ENCODE measurements around the gene UBAC1.
"Not testable (repeated sequence)": the region's sequence is repeated elsewhere in the genome, so short reads cannot be mapped to it uniquely, and the experiment has no call there.

UBAC1 gene

GRCh38 chr9:135896626-135897025 is 64.5 kb downstream of the UBAC1 start (continued):
- TF ChIP-seq CREB5 (CRISPR knock-in tag; IDR thresholded peaks at IDR 0.05; ENCODE audit: low read depth) (no peak), TOX (CRISPR knock-in tag; IDR thresholded peaks at IDR 0.05; ENCODE audit: borderline replicate concordance) (no peak), ZNF8 (CRISPR knock-in tag; IDR thresholded peaks at IDR 0.05) (no peak), ZFP30 (CRISPR knock-in tag; IDR thresholded peaks at IDR 0.05) (no peak), GLIS3 (CRISPR knock-in tag; IDR thresholded peaks at IDR 0.05) (no peak), ARNTL (CRISPR knock-in tag; IDR thresholded peaks at IDR 0.05; ENCODE audit: borderline replicate concordance, low read depth) (no peak)

GRCh38 chr9:135896205-135896604 is 65.0 kb downstream of the UBAC1 start:
- no peak for ATAC-seq
- no peak for TF ChIP-seq CREB5 (CRISPR knock-in tag; IDR thresholded peaks at IDR 0.05; ENCODE audit: low read depth)

- no peak for TF ChIP-seq CSDC2 (CRISPR knock-in tag; IDR thresholded peaks at IDR 0.05)
- ATAC-seq, result no peak
Observed at GRCh38 chr9:135895202-135895848, 65.8 kb downstream of the UBAC1 start.

GRCh38 chr9:135893104-135893503 is 68.1 kb downstream of the UBAC1 start:
- ATAC-seq, result no peak
- TF ChIP-seq ZNF70 (CRISPR knock-in tag; IDR thresholded peaks at IDR 0.05) (no peak), GLIS3 (CRISPR knock-in tag; IDR thresholded peaks at IDR 0.05) (no peak), ZNF8 (CRISPR knock-in tag; IDR thresholded peaks at IDR 0.05) (no peak), ESRRG (CRISPR knock-in tag; IDR thresholded peaks at IDR 0.05) (no peak), PPARA (CRISPR knock-in tag; IDR thresholded peaks at IDR 0.05; ENCODE audit: borderline replicate concordance) (no peak), SNAI2 (CRISPR knock-in tag; IDR thresholded peaks at IDR 0.05) (no peak), RARB (CRISPR knock-in tag; IDR thresholded peaks at IDR 0.05) (no peak), ZFP3 (CRISPR knock-in tag; IDR thresholded peaks at IDR 0.05) (no peak), TSHZ2 (CRISPR knock-in tag; IDR thresholded peaks at IDR 0.05) (no peak), CSDC2 (CRISPR knock-in tag; IDR thresholded peaks at IDR 0.05) (no peak), ZNF565 (CRISPR knock-in tag; conservative IDR thresholded peaks at IDR 0.05; ENCODE audit: low read depth) (no peak), CREB5 (CRISPR knock-in tag; IDR thresholded peaks at IDR 0.05; ENCODE audit: low read depth) (no peak)

- ATAC-seq, result not testable (repeated sequence)
Observed at GRCh38 chr9:135892327-135892726, 68.8 kb downstream of the UBAC1 start.

- ATAC-seq, result no peak
- TF ChIP-seq PATZ1 (CRISPR knock-in tag; IDR thresholded peaks at IDR 0.05; ENCODE audit: borderline replicate concordance) (no peak), ZFP30 (CRISPR knock-in tag; IDR thresholded peaks at IDR 0.05) (no peak), ZC3H10 (CRISPR knock-in tag; IDR thresholded peaks at IDR 0.05) (no peak), ISL1 (CRISPR knock-in tag; IDR thresholded peaks at IDR 0.05) (no peak), BACH2 (CRISPR knock-in tag; IDR thresholded peaks at IDR 0.05; ENCODE audit: borderline replicate concordance) (no peak), ZNF70 (CRISPR knock-in tag; IDR thresholded peaks at IDR 0.05) (no peak), ZNF565 (CRISPR knock-in tag; conservative IDR thresholded peaks at IDR 0.05; ENCODE audit: low read depth) (no peak)
Observed at GRCh38 chr9:135891027-135891631, 70.0 kb downstream of the UBAC1 start.

Data from SK-N-SH treated with all-trans-retinoic acid at 6 μM for 48 hours (cell line).